Fibroblast of peridontal ligament (primary cell): ENCODE data around the gene URB2.
"Not testable (repeated sequence)": the region's sequence is repeated elsewhere in the genome, so short reads cannot be mapped to it uniquely, and the experiment has no call there.

Source experiments
- DNase-seq: peaks from one replicate; pipeline ENCODE4 v3.0.0-alpha.2; 2010; ENCODE audit errors: extremely low read depth

Gene URB2

GRCh38 chr1:229614701-229615100, 11.3 kb upstream of the URB2 start:
- no peak for DNase-seq

- DNase-seq, result no peak
These were observed 8.5 kb upstream of the URB2 start for GRCh38 chr1:229617351-229618100.

GRCh38 chr1:229619002-229619401, 7.0 kb upstream of the URB2 start:
- no peak for DNase-seq

- no peak for DNase-seq
These were observed 6.4 kb upstream of the URB2 start for GRCh38 chr1:229619614-229620013.

- DNase-seq, result peak; percentile 68
These were observed 5.2 kb upstream of the URB2 start for GRCh38 chr1:229620876-229621275.

- DNase-seq, result peak; percentile 16
These were observed 4.4 kb upstream of the URB2 start for GRCh38 chr1:229621663-229622062.

GRCh38 chr1:229622641-229623120, 3.4 kb upstream of the URB2 start:
- DNase-seq, result not testable (repeated sequence)

- DNase-seq, result no peak
These were observed 2.8 kb upstream of the URB2 start for GRCh38 chr1:229623225-229623624.

GRCh38 chr1:229623838-229624237, 2.2 kb upstream of the URB2 start:
- no peak for DNase-seq

GRCh38 chr1:229624521-229625070, 1.5 kb upstream of the URB2 start:
- DNase-seq, result no peak

- peak; percentile 48 for DNase-seq
These were observed 754 bp upstream of the URB2 start for GRCh38 chr1:229625071-229625914.

- DNase-seq, result no peak
These were observed 956 bp downstream of the URB2 start for GRCh38 chr1:229627003-229627402.

GRCh38 chr1:229629261-229629660, 3.2 kb downstream of the URB2 start:
- DNase-seq, result peak; percentile 71

GRCh38 chr1:229631148-229631547, 5.1 kb downstream of the URB2 start:
- no peak for DNase-seq

- no peak for DNase-seq
These were observed 5.9 kb downstream of the URB2 start for GRCh38 chr1:229631966-229632365.

GRCh38 chr1:229636042-229636441, 10.0 kb downstream of the URB2 start:
- DNase-seq, result no peak

- DNase-seq, result no peak
These were observed 11.7 kb downstream of the URB2 start for GRCh38 chr1:229637746-229638145.

- no peak for DNase-seq
These were observed 14.4 kb downstream of the URB2 start for GRCh38 chr1:229640455-229640854.

- no peak for DNase-seq
These were observed 15.3 kb downstream of the URB2 start for GRCh38 chr1:229641306-229641705.

GRCh38 chr1:229642376-229642775, 16.3 kb downstream of the URB2 start:
- DNase-seq, result no peak

- DNase-seq, result no peak
These were observed 16.9 kb downstream of the URB2 start for GRCh38 chr1:229642970-229643369.

- peak; percentile 40 for DNase-seq
These were observed 18.1 kb downstream of the URB2 start for GRCh38 chr1:229643996-229644745.
